Measurements from ENCODE around the gene RETREG2.

RETREG2 gene

DNA sequence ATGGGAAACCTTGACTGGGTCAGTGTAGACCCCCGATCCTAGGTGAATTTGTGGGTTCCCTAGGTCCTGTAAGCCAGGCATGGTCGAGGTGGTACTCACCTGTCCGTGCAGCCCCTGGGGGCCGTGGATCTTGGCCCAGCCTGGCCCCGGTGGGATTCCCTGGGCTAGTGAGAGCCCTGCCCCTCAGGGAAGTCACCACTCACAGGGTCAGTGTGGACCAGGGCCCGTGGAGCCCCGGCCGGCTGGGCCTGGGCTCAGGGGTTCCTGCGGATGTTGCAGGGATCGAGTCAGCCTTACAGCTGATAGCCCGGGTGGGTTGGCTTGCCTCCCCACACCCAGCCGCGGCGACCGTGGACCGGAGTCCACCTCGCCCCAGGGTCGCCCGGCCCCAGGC is 50.8 kb downstream of the RETREG2 start:
- no peak for TF ChIP-seq RAD21 (IDR thresholded peaks at IDR 0.05; ENCODE audit: low read depth)
- TF ChIP-seq EGR1 (IDR thresholded peaks at IDR 0.05): no peak
- TF ChIP-seq, protein P1, sequence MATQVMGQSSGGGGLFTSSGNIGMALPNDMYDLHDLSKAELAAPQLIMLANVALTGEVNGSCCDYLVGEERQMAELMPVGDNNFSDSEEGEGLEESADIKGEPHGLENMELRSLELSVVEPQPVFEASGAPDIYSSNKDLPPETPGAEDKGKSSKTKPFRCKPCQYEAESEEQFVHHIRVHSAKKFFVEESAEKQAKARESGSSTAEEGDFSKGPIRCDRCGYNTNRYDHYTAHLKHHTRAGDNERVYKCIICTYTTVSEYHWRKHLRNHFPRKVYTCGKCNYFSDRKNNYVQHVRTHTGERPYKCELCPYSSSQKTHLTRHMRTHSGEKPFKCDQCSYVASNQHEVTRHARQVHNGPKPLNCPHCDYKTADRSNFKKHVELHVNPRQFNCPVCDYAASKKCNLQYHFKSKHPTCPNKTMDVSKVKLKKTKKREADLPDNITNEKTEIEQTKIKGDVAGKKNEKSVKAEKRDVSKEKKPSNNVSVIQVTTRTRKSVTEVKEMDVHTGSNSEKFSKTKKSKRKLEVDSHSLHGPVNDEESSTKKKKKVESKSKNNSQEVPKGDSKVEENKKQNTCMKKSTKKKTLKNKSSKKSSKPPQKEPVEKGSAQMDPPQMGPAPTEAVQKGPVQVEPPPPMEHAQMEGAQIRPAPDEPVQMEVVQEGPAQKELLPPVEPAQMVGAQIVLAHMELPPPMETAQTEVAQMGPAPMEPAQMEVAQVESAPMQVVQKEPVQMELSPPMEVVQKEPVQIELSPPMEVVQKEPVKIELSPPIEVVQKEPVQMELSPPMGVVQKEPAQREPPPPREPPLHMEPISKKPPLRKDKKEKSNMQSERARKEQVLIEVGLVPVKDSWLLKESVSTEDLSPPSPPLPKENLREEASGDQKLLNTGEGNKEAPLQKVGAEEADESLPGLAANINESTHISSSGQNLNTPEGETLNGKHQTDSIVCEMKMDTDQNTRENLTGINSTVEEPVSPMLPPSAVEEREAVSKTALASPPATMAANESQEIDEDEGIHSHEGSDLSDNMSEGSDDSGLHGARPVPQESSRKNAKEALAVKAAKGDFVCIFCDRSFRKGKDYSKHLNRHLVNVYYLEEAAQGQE (IDR thresholded peaks at IDR 0.05; ENCODE audit: low read depth): no peak
- TF ChIP-seq, protein P2, sequence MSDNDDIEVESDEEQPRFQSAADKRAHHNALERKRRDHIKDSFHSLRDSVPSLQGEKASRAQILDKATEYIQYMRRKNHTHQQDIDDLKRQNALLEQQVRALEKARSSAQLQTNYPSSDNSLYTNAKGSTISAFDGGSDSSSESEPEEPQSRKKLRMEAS (IDR thresholded peaks at IDR 0.05): no peak
- no peak for TF ChIP-seq YY1 (IDR thresholded peaks at IDR 0.05; ENCODE audit: low read depth)

DNA sequence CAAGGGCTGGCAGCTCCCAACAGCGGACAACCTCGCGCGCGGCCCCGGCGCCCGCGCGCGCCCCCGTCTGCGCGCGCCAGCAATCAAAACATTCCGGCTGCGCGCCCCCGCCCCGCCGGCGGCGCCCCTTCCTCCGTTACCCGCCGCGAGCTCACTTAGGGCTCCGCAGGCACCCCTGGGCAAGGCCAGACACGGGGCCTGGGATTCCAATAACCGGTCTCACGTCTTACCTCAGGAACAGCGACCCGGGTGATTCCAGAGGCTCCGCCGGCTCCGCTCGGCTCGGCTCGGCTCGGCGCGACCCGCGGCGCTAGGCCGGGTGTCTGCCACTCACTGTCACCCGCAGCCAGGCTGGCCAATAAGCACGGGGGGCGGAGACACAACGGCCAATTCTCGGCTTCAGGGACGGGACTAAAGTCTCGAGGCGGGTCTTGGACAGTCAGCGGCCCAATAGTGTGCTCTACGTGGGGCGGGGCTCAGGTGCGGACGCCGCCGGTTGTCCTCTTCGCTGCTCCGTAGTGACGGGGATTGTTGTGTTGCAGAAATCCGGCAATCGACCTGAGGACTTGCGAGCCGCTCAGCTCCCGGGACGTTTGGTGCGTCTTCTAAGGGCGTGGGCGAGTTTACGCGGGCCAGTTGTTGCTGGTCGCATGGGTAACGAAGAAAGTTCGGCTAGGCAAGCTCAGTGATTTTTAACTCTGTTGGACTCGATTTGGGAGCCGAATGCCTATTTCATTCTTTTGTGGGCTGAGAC is 51.4 kb downstream of the RETREG2 start, which contains the start of the genes ANKZF1 and ATG9A:
TSS of gene ANKZF1 (plus strand) at position 502 of the 754 bp plus-strand sequence. CDS start 452 bp downstream, outside the sequence.
TSS of gene ATG9A (minus strand) at position 332 of the 754 bp plus-strand sequence. CDS start 1,612 bp downstream, outside the sequence.
- TF ChIP-seq ZBTB7A (IDR thresholded peaks at IDR 0.05; ENCODE audit: low read depth) (no peak; the same call in 1 of the 2 replicates), EP300 (IDR thresholded peaks at IDR 0.05; ENCODE audit: borderline replicate concordance) (no peak; the same call in 1 of the 2 replicates), TCF12 (IDR thresholded peaks at IDR 0.05; ENCODE audit: low read depth) (peak; percentile 47; the same call in 1 of the 2 replicates), CREB1 (IDR thresholded peaks at IDR 0.05; ENCODE audit: low read depth) (peak; percentile 74), YY1 (IDR thresholded peaks at IDR 0.05; ENCODE audit: low read depth) (no peak), CEBPB (IDR thresholded peaks at IDR 0.05) (peak; percentile 44), RAD21 (IDR thresholded peaks at IDR 0.05; ENCODE audit: low read depth) (0 out of 2 replicates have a peak, but pooled peaks have one; percentile 6), TEAD4 (IDR thresholded peaks at IDR 0.05) (0 out of 2 replicates have a peak, but pooled peaks have one; percentile 14), TAF1 (IDR thresholded peaks at IDR 0.05; ENCODE audit: low read depth) (peak; percentile 76), NFIC (IDR thresholded peaks at IDR 0.05) (peak; percentile 37; the same call in 1 of the 2 replicates), EGR1 (IDR thresholded peaks at IDR 0.05) (peak; percentile 77), FOXM1 (IDR thresholded peaks at IDR 0.05; ENCODE audit: borderline replicate concordance, low read depth) (no peak)
- TF ChIP-seq, protein P1 (IDR thresholded peaks at IDR 0.05; ENCODE audit: low read depth): no peak
- TF ChIP-seq, protein P2 (IDR thresholded peaks at IDR 0.05): no peak; the same call in 1 of the 2 replicates
- TF ChIP-seq, protein P3, sequence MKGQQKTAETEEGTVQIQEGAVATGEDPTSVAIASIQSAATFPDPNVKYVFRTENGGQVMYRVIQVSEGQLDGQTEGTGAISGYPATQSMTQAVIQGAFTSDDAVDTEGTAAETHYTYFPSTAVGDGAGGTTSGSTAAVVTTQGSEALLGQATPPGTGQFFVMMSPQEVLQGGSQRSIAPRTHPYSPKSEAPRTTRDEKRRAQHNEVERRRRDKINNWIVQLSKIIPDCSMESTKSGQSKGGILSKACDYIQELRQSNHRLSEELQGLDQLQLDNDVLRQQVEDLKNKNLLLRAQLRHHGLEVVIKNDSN (IDR thresholded peaks at IDR 0.05): 0 out of 2 replicates have a peak, but pooled peaks have one; percentile 6

DNA sequence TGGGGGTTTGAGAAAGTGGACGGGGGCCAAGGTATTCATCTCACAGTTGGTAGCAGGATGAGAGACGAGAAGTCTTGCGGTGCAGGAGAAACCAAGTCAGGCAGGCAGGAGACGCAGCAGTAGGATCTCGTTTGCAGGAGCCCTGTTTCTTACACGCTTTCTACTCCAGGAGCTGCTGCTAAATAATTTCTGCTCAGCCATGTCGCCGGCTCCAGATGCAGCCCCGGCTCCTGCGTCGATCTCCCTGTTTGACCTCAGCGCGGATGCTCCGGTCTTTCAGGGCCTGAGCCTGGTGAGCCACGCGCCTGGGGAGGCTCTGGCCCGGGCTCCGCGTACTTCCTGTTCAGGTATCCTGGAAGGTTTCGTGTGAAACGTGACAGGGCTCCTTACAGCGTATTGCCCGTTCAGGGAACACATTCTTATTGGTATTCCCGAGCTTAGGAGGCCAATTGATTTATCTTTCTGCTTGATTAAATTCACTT is 52.0 kb downstream of the RETREG2 start:
- TF ChIP-seq, protein P1 (IDR thresholded peaks at IDR 0.05; ENCODE audit: low read depth): no peak
- TF ChIP-seq FOXM1 (IDR thresholded peaks at IDR 0.05; ENCODE audit: borderline replicate concordance, low read depth) (no peak), CREB1 (IDR thresholded peaks at IDR 0.05; ENCODE audit: low read depth) (no peak), CEBPB (IDR thresholded peaks at IDR 0.05) (no peak), EP300 (IDR thresholded peaks at IDR 0.05; ENCODE audit: borderline replicate concordance) (no peak), ZBTB7A (IDR thresholded peaks at IDR 0.05; ENCODE audit: low read depth) (no peak), TEAD4 (IDR thresholded peaks at IDR 0.05) (no peak), YY1 (IDR thresholded peaks at IDR 0.05; ENCODE audit: low read depth) (no peak), TAF1 (IDR thresholded peaks at IDR 0.05; ENCODE audit: low read depth) (no peak), EGR1 (IDR thresholded peaks at IDR 0.05) (no peak)
- TF ChIP-seq, protein P3 (IDR thresholded peaks at IDR 0.05): no peak
- TF ChIP-seq, protein P2 (IDR thresholded peaks at IDR 0.05): no peak; the same call in 1 of the 2 replicates
